Uterus (tissue), 4 donors: ENCODE measurements around the gene SLC25A6. TPM values are rescaled to one million over a fixed set of nuclear protein-coding genes. Genes with fewer than 3 reads are reported as not detected.
"Not testable (repeated sequence)": the region's sequence is repeated elsewhere in the genome, so short reads cannot be mapped to it uniquely, and the experiment has no call there.

Experiments used
- DNase-seq, 2 donors: peaks; one replicate each; pipeline ENCODE4 v3.0.0-alpha.2; 2019 to 2020
- H3K27ac ChIP-seq, 2 donors: fragments of 200-600 bp; sonication (generic); 1 replicate in 1 of 2; 2 replicates in 1 of 2; pipeline ENCODE4 v1.5.1; 2016 to 2018
- H3K27me3 ChIP-seq, 2 donors: fragments of 200-600 bp; sonication (generic); one replicate each; pipeline ENCODE4 v1.5.1; 2018 to 2019; ENCODE audit warnings: control low read depth in 1 of 2
- H3K36me3 ChIP-seq, 2 donors: fragments of 200-600 bp; sonication (generic); one replicate each; pipeline ENCODE4 v1.5.1; 2019; ENCODE audit warnings: control low read depth in 1 of 2
- H3K4me1 ChIP-seq, 2 donors: fragments of 200-600 bp; sonication (generic); one replicate each; pipeline ENCODE4 v1.5.1; 2018 to 2019; ENCODE audit warnings: control low read depth in 1 of 2
- H3K4me3 ChIP-seq, 2 donors: fragments of 200-600 bp; sonication (generic); 1 replicate in 1 of 2; 2 replicates in 1 of 2; pipeline ENCODE4 v1.5.1; 2018 to 2019; ENCODE audit warnings: mild to moderate bottlenecking in 1 of 2
- H3K9me3 ChIP-seq, 2 donors: fragments of 200-600 bp; sonication (generic); one replicate each; pipeline ENCODE4 v1.5.1; 2019; ENCODE audit warnings: control low read depth in 1 of 2
- CTCF ChIP-seq, 4 experiments: fragments of 200-600 bp in 2 of 4; fragments of 450-650 bp in 2 of 4; sonication (generic) in 2 of 4; IDR thresholded peaks; one replicate each; pipeline ENCODE4 v1.5.1; 2016 to 2019; ENCODE audit warnings: antibody characterized with exemption in 4 of 4, mild to moderate bottlenecking in 2 of 4, moderate library complexity in 1 of 4
- POLR2A ChIP-seq, 2 donors: fragments of 450-650 bp; IDR thresholded peaks; one replicate each; pipeline ENCODE4 v1.6.1; 2016; ENCODE audit warnings: antibody characterized with exemption in 2 of 2, mild to moderate bottlenecking in 1 of 2, moderate library complexity in 1 of 2
- intact Hi-C: fragments of 100-400 bp; cut with DNase I; formaldehyde crosslinking; loops from one replicate; pipeline ENCODE4 v1.15.1; 2023; ENCODE audit warnings: low total_unique reads
- total RNA-seq, 4 donors: library from RNA; depleted of rRNA in 3 of 4; stranded (reverse); fragments of >200 nt in 3 of 4; gene quantifications; one replicate each; pipeline versions ENCODE4 v1.1.0 to v1.2.4, GENCODE V29; 2014 to 2023
- donor health status: DM: yes; HTN: yes; CAD: no.

Gene SLC25A6
- total RNA-seq, 4 donors from 2014 or later = 140 to 289 (median 207) TPM

DNA sequence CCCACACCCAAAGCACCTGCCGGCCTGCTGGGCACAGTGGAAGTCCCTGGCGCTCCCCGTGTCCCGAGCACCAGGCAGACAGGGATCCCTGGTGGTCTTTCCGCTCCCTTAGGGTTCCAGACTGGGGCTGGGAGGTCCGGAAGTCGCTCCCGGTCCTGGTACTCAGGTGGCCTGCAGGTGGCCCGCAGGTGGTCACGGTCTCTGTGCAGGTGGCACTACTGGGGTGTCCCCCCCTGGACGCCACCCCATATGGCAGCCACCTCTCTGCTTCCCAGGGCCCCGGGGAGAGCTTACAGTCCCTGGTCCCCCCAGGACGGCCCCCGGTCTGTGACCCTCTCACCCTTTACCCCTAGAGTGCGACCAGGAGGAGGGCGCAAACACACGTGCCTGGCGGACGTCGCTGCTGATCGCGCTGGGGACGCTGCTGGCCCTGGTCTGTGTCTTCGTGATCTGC is 13.6 kb downstream of the SLC25A6 start:
- DNase-seq = no peak
- Histone ChIP-seq H3K4me1 (no peaks in the 10 kb centered on the region), H3K9me3 (no peaks in the 10 kb centered on the region), H3K27me3 (no peaks in the 10 kb centered on the region), H3K4me3 (no peak overlapping the region), H3K27ac (no peak overlapping the region), H3K36me3 (no peaks in the 10 kb centered on the region)
- intact Hi-C loops = no loop called here
- TF ChIP-seq POLR2A (IDR thresholded peaks at IDR 0.05) (no peak), CTCF (IDR thresholded peaks at IDR 0.05) (no peak)

- no peaks in the 10 kb centered on the region for H3K36me3 ChIP-seq
- no peaks in the 10 kb centered on the region for H3K4me1 ChIP-seq
- intact Hi-C loops = no loop called here
- TF ChIP-seq CTCF (IDR thresholded peaks at IDR 0.05) = no peak
- no peak for TF ChIP-seq POLR2A (IDR thresholded peaks at IDR 0.05)
- H3K9me3 ChIP-seq = no peaks in the 10 kb centered on the region
- no peak overlapping the region for H3K27ac ChIP-seq
- DNase-seq = no peak
- H3K27me3 ChIP-seq = no peaks in the 10 kb centered on the region
- H3K4me3 ChIP-seq = no peak overlapping the region
Measured at GRCh38 chrX:1368385-1368698, 23.6 kb downstream of the SLC25A6 start.

GRCh38 chrX:1366363-1366762 is 25.6 kb downstream of the SLC25A6 start:
- H3K27ac ChIP-seq, H3K27me3 ChIP-seq, H3K4me3 ChIP-seq, H3K4me1 ChIP-seq, H3K9me3 ChIP-seq, intact Hi-C loops, H3K36me3 ChIP-seq, DNase-seq: not testable (repeated sequence)

DNA sequence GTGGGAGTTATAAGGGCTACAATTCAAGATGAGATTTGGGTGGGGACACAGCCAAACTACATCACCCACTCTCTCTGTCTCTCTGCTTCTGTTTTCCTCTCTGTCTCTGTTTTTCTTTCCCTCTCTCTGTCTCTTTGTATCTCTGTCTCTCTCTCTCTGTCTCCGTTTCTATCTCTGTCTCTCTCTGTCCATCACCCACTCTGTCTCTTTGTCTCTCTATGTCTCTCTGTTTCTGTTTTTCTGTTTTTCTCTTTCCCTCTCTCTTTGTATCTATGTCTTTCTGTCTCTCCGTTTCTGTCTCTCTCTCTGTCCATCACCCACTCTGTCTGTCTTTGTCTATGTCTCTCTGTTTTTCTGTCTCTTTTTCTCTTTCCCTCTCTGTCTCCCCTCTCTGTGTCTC is 30.0 kb downstream of the SLC25A6 start:
- intact Hi-C loops = no loop called here
- peaks cover 0 to 8% of the 10 kb centered on the region in 2 donors for H3K9me3 ChIP-seq
- no peak for DNase-seq
- H3K4me3 ChIP-seq = no peak overlapping the region
- H3K27ac ChIP-seq = no peak overlapping the region
- H3K4me1 ChIP-seq = no peaks in the 10 kb centered on the region
- TF ChIP-seq POLR2A (IDR thresholded peaks at IDR 0.05) = no peak
- no peak for TF ChIP-seq CTCF (IDR thresholded peaks at IDR 0.05)
- no peaks in the 10 kb centered on the region for H3K27me3 ChIP-seq
- H3K36me3 ChIP-seq = no peaks in the 10 kb centered on the region

- intact Hi-C loops = no loop called here
- H3K4me1 ChIP-seq = no peaks in the 10 kb centered on the region
- TF ChIP-seq CTCF (IDR thresholded peaks at IDR 0.05) (no peak), POLR2A (IDR thresholded peaks at IDR 0.05) (no peak)
- H3K9me3 ChIP-seq = peaks cover 0 to 8% of the 10 kb centered on the region in 2 donors
- no peak for DNase-seq
- no peaks in the 10 kb centered on the region for H3K36me3 ChIP-seq
- H3K27ac ChIP-seq = no peak overlapping the region
- no peaks in the 10 kb centered on the region for H3K27me3 ChIP-seq
- no peak overlapping the region for H3K4me3 ChIP-seq
Measured at GRCh38 chrX:1361275-1361674, 30.6 kb downstream of the SLC25A6 start.

- no peaks in the 10 kb centered on the region for H3K27me3 ChIP-seq
- H3K27ac ChIP-seq = no peak overlapping the region
- peaks cover 0 to 8% of the 10 kb centered on the region in 2 donors for H3K9me3 ChIP-seq
- no peaks in the 10 kb centered on the region for H3K36me3 ChIP-seq
- no peak for TF ChIP-seq POLR2A (IDR thresholded peaks at IDR 0.05)
- no peak for TF ChIP-seq CTCF (IDR thresholded peaks at IDR 0.05)
- intact Hi-C loops = no loop called here
- H3K4me3 ChIP-seq = no peak overlapping the region
- no peaks in the 10 kb centered on the region for H3K4me1 ChIP-seq
- no peak for DNase-seq
Measured at GRCh38 chrX:1360171-1360570, 31.7 kb downstream of the SLC25A6 start.
